Activated naive CD4-positive, alpha-beta T cell treated with anti-CD3 and anti-CD28 coated beads for 36 hours (primary cell): Measurements from ENCODE around the gene CYP19A1. TPM values are rescaled to one million over a fixed set of nuclear protein-coding genes. Genes with fewer than 3 reads are reported as not detected.

Experiments used
- microRNA-seq: library from miRNA; unstranded; fragments of <30 nt; microRNA quantifications from one replicate; pipeline ENCODE4 v1.2.0, GENCODE V29; 2022; ENCODE audit warnings: borderline microRNAs expressed, borderline replicate concordance
- total RNA-seq, 2 experiments: library from RNA; stranded (reverse); gene quantifications; one replicate each; pipeline ENCODE4 v1.2.3, GENCODE V29; 2021

Gene CYP19A1
- total RNA-seq, 2 experiments from 2014 or later = not detected

Small RNA genes lying within 50 kb of the gene (microRNA-seq; reads per million reads assigned to microRNA genes)
- gene MIR4713 = not detected
- gene MIR7973-1 = not detected
- not detected for gene MIR7973-2

Other genes starting within 250 kb of the CYP19A1 start
- gene TNFAIP8L3, start 243.7 kb downstream of the CYP19A1 start, total RNA-seq = not detected
- not detected for gene GLDN, start 3.1 kb upstream of the CYP19A1 start, total RNA-seq